Measurements from ENCODE around the gene CA5B. TPM values are rescaled to one million over a fixed set of nuclear protein-coding genes. Genes with fewer than 3 reads are reported as not detected.

Gene CA5B
- total RNA-seq, 1 experiment from 2014 or later = 8.3 TPM

DNA sequence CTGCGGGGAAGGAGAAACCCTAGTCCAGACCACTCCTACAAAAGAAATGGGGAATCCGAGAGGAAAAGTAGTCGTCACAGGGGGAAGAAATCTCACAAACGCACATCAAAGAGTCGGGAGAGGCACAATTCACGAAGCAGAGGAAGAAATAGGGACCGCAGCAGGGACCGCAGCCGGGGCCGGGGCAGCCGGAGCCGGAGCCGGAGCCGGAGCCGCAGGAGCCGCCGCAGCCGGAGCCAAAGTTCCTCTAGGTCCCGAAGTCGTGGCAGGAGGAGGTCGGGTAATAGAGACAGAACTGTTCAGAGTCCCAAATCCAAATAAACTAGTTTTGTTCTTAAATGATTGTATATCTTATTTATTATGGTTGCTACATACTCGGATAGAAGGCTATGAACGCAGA, 84.9 kb downstream of the CA5B start:
- Mint-ChIP-seq H3K4me3 (no peak overlapping the region), H3K36me3 (ENCODE audit: insufficient read depth in 1 of 3, low read depth in 3 of 3) (peaks cover 29 to 55% (median 45%) of the 10 kb centered on the region in 3 experiments), H3K9me3 (no peaks in the 10 kb centered on the region), H3K27ac (peak overlapping the region; percentile 4 to 95 (median 44); a peak in 5 of 7 replicates), H3K4me1 (peaks cover 0 to 13% of the 10 kb centered on the region in 2 experiments; a peak in 2 of 4 replicates), H3K27me3 (ENCODE audit: low read depth) (no peaks in the 10 kb centered on the region)
- no peak overlapping the region for H3K4ac ChIP-seq (ENCODE audit: low read depth, low read length)
- no peaks in the 10 kb centered on the region for H3K79me1 ChIP-seq (ENCODE audit: insufficient read depth, low read depth, low read length, poor library complexity, severe bottlenecking)
- no peaks in the 10 kb centered on the region for H3K79me2 ChIP-seq (ENCODE audit: insufficient read depth, low read length)
- no peak overlapping the region for H3K56ac ChIP-seq (ENCODE audit: insufficient read length, low read depth, low read length)
- H2BK5ac ChIP-seq (ENCODE audit: insufficient read length, low read length) = no peak overlapping the region
- no peak overlapping the region for H3K4me2 ChIP-seq (ENCODE audit: insufficient read depth, insufficient read length, low read length)
- no peak overlapping the region for H2BK120ac ChIP-seq (ENCODE audit: low read depth, low read length, poor library complexity, severe bottlenecking)
- no peak overlapping the region for H2AK5ac ChIP-seq (ENCODE audit: insufficient read length, low read length)
- no peaks in the 10 kb centered on the region for H3K27me3 ChIP-seq (ENCODE audit: insufficient read depth, low read length)
- H3K4me1 ChIP-seq (ENCODE audit: insufficient read depth, low read length) = no peaks in the 10 kb centered on the region
- no peak overlapping the region for H3K23ac ChIP-seq (ENCODE audit: insufficient read length, low read depth, low read length)
- H4K20me1 ChIP-seq (ENCODE audit: control insufficient read depth, insufficient read depth, insufficient read length) = no peaks in the 10 kb centered on the region
- H3K9me3 ChIP-seq (ENCODE audit: control insufficient read depth, low read depth, low read length) = no peaks in the 10 kb centered on the region
- no peak overlapping the region for H3K18ac ChIP-seq (ENCODE audit: insufficient read length, low read depth, low read length)
- H3K23me2 ChIP-seq (ENCODE audit: insufficient read length, low read depth, low read length, poor library complexity, severe bottlenecking) = no peaks in the 10 kb centered on the region
- no peak overlapping the region for H3K27ac ChIP-seq (ENCODE audit: insufficient read length, low read depth, low read length)
- TF ChIP-seq, protein P1, sequence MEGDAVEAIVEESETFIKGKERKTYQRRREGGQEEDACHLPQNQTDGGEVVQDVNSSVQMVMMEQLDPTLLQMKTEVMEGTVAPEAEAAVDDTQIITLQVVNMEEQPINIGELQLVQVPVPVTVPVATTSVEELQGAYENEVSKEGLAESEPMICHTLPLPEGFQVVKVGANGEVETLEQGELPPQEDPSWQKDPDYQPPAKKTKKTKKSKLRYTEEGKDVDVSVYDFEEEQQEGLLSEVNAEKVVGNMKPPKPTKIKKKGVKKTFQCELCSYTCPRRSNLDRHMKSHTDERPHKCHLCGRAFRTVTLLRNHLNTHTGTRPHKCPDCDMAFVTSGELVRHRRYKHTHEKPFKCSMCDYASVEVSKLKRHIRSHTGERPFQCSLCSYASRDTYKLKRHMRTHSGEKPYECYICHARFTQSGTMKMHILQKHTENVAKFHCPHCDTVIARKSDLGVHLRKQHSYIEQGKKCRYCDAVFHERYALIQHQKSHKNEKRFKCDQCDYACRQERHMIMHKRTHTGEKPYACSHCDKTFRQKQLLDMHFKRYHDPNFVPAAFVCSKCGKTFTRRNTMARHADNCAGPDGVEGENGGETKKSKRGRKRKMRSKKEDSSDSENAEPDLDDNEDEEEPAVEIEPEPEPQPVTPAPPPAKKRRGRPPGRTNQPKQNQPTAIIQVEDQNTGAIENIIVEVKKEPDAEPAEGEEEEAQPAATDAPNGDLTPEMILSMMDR (conservative IDR thresholded peaks at IDR 0.05) = no peak
- H3K14ac ChIP-seq (ENCODE audit: insufficient read depth, low read length) = no peak overlapping the region
- H2AFZ ChIP-seq (ENCODE audit: low read length) = no peak overlapping the region
- no peak overlapping the region for H4K91ac ChIP-seq (ENCODE audit: insufficient read length, low read depth, low read length)
- H4K8ac ChIP-seq (replicated peaks; ENCODE audit: insufficient read length, low read depth, low read length) = no peak overlapping the region
- no peak overlapping the region for H3K9ac ChIP-seq (ENCODE audit: extremely low read depth, insufficient read length, low read length)
- H2BK12ac ChIP-seq (ENCODE audit: insufficient read length, low read depth, low read length) = no peak overlapping the region
- H4K5ac ChIP-seq (ENCODE audit: insufficient read length, low read depth, low read length) = no peak overlapping the region
- no CpG with 5 or more reads among the region's 23 CpGs for WGBS (ENCODE audit: extremely low coverage, insufficient read length, low lambda C conversion rate)
- no peak overlapping the region for H3T11ph ChIP-seq (ENCODE audit: low read length)
- no peak for DNase-seq
- no peak overlapping the region for H2BK15ac ChIP-seq (ENCODE audit: low read depth, low read length)
- no peak overlapping the region for H2BK20ac ChIP-seq (ENCODE audit: low read depth, low read length, poor library complexity, severe bottlenecking)

Measured in H9 (cell line).